Upper lobe of left lung (tissue), 4 donors: ENCODE data around the gene BPIFB4.

Source experiments
- EP300 ChIP-seq, 4 donors: sonication (generic); formaldehyde crosslinking; IDR thresholded peaks; one replicate each; pipeline ENCODE4 v1.5.1; 2017; ENCODE audit warnings: antibody characterized with exemption in 4 of 4, control low read depth in 2 of 4
- TF ChIP-seq, protein P1 (sequence below), 6 experiments: fragments of 450-650 bp in 4 of 6; fragments of 200-600 bp in 2 of 6; sonication (generic) in 2 of 6; IDR thresholded peaks; one replicate each; pipeline ENCODE4 v1.5.1; 2016 to 2019; ENCODE audit warnings: antibody characterized with exemption in 6 of 6

DNA sequence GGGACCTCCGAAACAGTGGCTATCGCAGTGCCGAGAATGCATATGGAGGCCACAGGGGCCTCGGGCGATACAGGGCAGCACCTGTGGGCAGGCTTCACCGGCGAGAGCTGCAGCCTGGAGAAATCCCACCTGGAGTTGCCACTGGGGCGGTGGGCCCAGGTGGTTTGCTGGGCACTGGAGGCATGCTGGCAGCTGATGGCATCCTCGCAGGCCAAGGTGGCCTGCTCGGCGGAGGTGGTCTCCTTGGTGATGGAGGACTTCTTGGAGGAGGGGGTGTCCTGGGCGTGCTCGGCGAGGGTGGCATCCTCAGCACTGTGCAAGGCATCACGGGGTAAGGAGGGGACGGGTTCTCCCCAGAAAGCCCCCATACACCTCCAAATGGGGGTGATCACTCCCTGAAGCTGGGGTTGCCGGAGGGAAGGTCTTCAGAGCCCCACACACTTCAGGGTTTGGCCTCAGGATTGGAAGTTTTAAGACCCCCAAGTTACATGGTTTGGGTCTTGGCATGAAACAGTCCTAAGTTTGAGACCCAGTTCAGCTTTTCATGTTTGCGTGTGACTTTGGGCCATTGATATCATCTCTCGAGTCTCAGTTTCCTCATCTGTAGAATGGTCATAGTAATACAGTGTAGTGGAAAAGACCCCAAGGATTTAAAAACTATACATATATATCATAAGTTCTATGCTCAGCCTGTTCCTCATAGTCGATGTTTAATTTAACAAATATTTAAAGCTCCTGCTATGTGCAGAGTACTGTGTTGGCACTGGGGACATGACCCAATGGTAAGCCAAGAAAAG is 4.3 kb downstream of the BPIFB4 start:
- no peak for TF ChIP-seq EP300 (IDR thresholded peaks at IDR 0.05)
- TF ChIP-seq, protein P1, sequence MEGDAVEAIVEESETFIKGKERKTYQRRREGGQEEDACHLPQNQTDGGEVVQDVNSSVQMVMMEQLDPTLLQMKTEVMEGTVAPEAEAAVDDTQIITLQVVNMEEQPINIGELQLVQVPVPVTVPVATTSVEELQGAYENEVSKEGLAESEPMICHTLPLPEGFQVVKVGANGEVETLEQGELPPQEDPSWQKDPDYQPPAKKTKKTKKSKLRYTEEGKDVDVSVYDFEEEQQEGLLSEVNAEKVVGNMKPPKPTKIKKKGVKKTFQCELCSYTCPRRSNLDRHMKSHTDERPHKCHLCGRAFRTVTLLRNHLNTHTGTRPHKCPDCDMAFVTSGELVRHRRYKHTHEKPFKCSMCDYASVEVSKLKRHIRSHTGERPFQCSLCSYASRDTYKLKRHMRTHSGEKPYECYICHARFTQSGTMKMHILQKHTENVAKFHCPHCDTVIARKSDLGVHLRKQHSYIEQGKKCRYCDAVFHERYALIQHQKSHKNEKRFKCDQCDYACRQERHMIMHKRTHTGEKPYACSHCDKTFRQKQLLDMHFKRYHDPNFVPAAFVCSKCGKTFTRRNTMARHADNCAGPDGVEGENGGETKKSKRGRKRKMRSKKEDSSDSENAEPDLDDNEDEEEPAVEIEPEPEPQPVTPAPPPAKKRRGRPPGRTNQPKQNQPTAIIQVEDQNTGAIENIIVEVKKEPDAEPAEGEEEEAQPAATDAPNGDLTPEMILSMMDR (IDR thresholded peaks at IDR 0.05), result no peak
